A549 treated with AZD9567 at 1 μM for 4 hours (cell line): Measurements from ENCODE around the gene BPIFB4. TPM values are rescaled to one million over a fixed set of nuclear protein-coding genes. Genes with fewer than 3 reads are reported as not detected.

Experiments used
- total RNA-seq: library from RNA; stranded (reverse); fragments of 200-300 nt; extraction: Qiagen RNA extraction; gene quantifications from 5 replicates; pipeline ENCODE4 v1.2.3, GENCODE V29; 2022; ENCODE audit not compliant: insufficient read depth

The BPIFB4 gene
- not detected in 5 replicates for total RNA-seq

DNA sequence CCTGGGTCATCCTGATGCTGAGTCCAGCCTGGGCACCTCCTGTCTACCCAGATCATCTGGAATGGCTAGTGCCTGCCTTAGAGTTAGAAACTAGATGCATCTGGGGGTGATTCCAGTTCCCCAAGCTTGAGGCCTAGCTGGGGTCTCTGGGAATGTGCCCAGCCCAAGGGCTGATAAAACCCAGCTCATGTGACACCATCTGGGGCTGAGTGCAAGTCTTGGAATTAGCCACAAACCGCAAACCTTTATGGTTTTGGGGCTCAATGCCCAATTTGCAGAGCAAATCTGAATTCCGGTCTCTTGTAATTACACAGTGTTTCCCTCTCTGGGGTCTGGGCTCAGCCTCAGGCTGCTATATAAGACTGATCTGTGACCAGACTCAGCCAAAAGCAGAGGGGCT lies at the start of gene BPIFB4:
TSS of gene BPIFB4 (plus strand) at position 385 of the 400 bp plus-strand sequence. CDS start 1,884 bp downstream, outside the sequence.

DNA sequence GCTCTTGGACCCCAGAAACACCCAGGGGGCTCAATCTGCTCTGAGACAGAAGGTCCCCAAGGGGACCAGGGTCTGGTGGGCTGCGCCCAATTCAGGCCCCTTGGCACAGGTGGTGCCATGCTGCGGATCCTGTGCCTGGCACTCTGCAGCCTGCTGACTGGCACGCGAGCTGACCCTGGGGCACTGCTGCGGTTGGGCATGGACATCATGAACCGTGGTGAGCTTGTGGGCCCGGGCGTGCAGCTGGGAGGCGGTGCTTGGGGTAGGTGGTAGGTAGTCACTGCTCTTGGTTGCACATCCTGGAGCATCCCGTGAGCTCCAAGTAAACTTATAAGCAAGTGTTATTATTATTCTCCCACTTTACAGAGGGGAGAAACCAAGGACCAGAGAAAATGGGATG lies 47.9 kb upstream of the BPIFB4 start, which contains the start of gene BPIFB6:
TSS of gene BPIFB6 (plus strand) at position 118 of the 400 bp plus-strand sequence. CDS start at position 118, 0 bp downstream.

DNA sequence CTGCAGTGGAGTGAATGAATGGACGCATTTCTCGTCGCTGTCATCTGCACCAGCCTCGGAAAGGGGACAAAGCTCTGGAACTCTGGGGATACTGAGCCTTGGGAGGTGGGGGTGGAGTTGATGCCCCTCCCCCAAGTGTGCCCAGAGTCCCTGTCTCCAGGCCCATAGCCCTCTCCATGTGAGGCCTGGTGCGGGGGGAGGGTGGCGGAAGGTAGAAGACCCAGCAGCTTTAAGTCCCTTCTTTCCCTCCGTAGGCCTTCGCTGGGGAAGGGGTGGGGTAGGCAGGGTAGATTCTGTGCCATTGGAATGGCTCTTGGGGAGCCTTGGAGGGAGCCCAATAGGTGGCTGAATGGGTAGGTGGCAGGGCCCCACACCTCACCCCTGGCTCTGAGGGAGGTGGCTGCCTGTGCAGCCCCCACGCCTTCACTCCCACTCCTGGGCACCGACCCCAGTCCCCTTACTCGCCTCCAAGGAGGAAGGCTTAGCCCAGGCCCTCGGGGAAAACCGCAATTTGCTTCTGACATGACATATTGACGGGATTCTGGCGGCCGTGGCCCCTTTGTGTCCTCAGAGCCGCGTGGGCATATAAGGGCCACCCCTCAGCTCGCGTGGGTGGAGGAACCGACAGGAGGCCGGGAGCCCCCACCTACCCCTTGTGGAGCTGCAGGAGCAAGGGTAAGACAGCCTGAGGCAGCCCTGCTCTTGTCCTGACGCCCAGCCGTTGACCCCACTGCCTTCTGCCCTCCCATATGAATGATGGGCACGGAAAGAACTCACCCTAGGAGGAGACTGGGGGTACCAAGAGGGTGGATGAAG lies 25.9 kb upstream of the BPIFB4 start, which contains the start of gene BPIFB3:
TSS of gene BPIFB3 (plus strand) at position 613 of the 816 bp plus-strand sequence. CDS start 1,533 bp downstream, outside the sequence.

Other genes with a start within 250 kb of the BPIFB4 start
- not detected in 5 replicates for gene EFCAB8, start 220.7 kb upstream of the BPIFB4 start, total RNA-seq
- not detected in 5 replicates for gene SUN5, start 75.2 kb upstream of the BPIFB4 start, total RNA-seq
- not detected in 5 replicates for gene BPIFB2, start 71.9 kb upstream of the BPIFB4 start, total RNA-seq
- gene BPIFB6, start 48.0 kb upstream of the BPIFB4 start, total RNA-seq: not detected in 5 replicates
- not detected in 5 replicates for gene BPIFB3, start 25.7 kb upstream of the BPIFB4 start, total RNA-seq
- 0.12 TPM in 1 of 5 replicates, not detected in the others for gene BPIFA2, start 88.5 kb downstream of the BPIFB4 start, total RNA-seq
- gene BPIFA3, start 137.7 kb downstream of the BPIFB4 start, total RNA-seq: not detected in 5 replicates
- not detected in 5 replicates for gene BPIFA1, start 156.4 kb downstream of the BPIFB4 start, total RNA-seq
- 0.11 to 0.16 TPM (median 0.13 TPM) in 3 of 5 replicates, not detected in the others for gene BPIFB1, start 203.6 kb downstream of the BPIFB4 start, total RNA-seq